Pancreas (tissue), 10 donors: ENCODE results near the gene KCNAB3. TPM values are rescaled to one million over a fixed set of nuclear protein-coding genes. Genes with fewer than 3 reads are reported as not detected.

Experiments
- ATAC-seq, 4 donors: fragments of 200-7000 bp; cut with Tn5 transposase; one replicate each; pipeline versions ENCODE4 v1.8.0 to v1.9.1; 2020; ENCODE audit warnings: mild to moderate bottlenecking in 4 of 4, moderate library complexity in 4 of 4
- DNase-seq, 6 donors: peaks; one replicate each; pipeline ENCODE4 v3.0.0-alpha.2; 2020
- FAIRE-seq: peaks from 2 replicates; lab custom pipeline; 2012; peaks lifted over from hg19 to GRCh38; lab: Jason Lieb, UNC
- H3K27ac ChIP-seq, 4 donors: fragments of 200-600 bp; sonication (generic); 1 replicate in 3 of 4; 2 replicates in 1 of 4; pipeline versions ENCODE4 v1.5.0 to v1.8.0; 2020
- H3K27me3 ChIP-seq, 4 donors: fragments of 200-600 bp; one replicate each; pipeline ENCODE4 v1.8.0; 2021
- H3K36me3 ChIP-seq, 3 donors: fragments of 200-600 bp; sonication (generic) in 1 of 3; one replicate each; pipeline versions ENCODE4 v1.5.0 to v1.8.0; 2020 to 2021
- H3K4me1 ChIP-seq, 3 donors: fragments of 200-600 bp; one replicate each; pipeline ENCODE4 v1.8.0; 2021
- H3K4me3 ChIP-seq, 4 donors: fragments of 200-600 bp; sonication (generic) in 2 of 4; one replicate each; pipeline versions ENCODE4 v1.5.0 to v1.8.0; 2020 to 2021
- H3K9me3 ChIP-seq, 4 donors: fragments of 200-600 bp; one replicate each; pipeline ENCODE4 v1.8.0; 2021
- CTCF ChIP-seq, 4 donors: fragments of 200-600 bp; sonication (generic) in 3 of 4; IDR thresholded peaks; one replicate each; pipeline versions ENCODE4 v1.5.0 to v1.8.0; 2021; ENCODE audit warnings: antibody characterized with exemption in 4 of 4
- WGBS, 2 donors: extraction: QIAGEN DNeasy Blood & Tissue Kit; methylation state at CpG; one replicate each; pipeline ENCODE4 v1.1.7; 2013; 5-methylcytosine and 5-hydroxymethylcytosine counted together
- intact Hi-C, 3 donors: fragments of 100-400 bp; cut with DNase I; formaldehyde crosslinking; loops; one replicate each; pipeline versions ENCODE4 v1.11.1 to v1.14.2; 2022
- polyA plus RNA-seq, 2 donors: library from polyadenylated mRNA; stranded (reverse); fragments of 200-250 nt; gene quantifications; one replicate each; pipeline ENCODE4 v1.2.3, GENCODE V29; 2013
- total RNA-seq, 6 donors: library from RNA; stranded (reverse); fragmentation: NEBNext Ultra II Directional in 4 of 6; extraction: Animal tissue kit (Norgen Biotek cat#: 25700) in 4 of 6; gene quantifications; one replicate each; pipeline versions ENCODE4 v1.2.1 to v1.2.4, GENCODE V29; 2021 to 2023
- donor health status: healthy with polysubstance abuse.
- donor health status: DM: no; HTN: no; CAD: no; lungs with moderate emphysema.
- donor health status: DM: no; HTN: no; CAD: no.
- donor health status: control.
- donor health status: control.
- donor health status: Bipolar disorder and iron deficiency.
- donor health status: DM: yes; HTN: yes; CAD: no.
- donor health status: DM: no; HTN: no; CAD: no.
- donor health status: DM: no; HTN: no; CAD: no.
- donor health status: DM: yes; HTN: yes; CAD: no.

The KCNAB3 gene
- total and polyA plus RNA-seq, 8 donors: 0.51 to 8.1 (median 1.4) TPM

- H3K27ac ChIP-seq: no peak overlapping the region
- no peak overlapping the region for H3K4me3 ChIP-seq
- FAIRE-seq (no peak), ATAC-seq (no peak), DNase-seq (no peak)
- H3K27me3 ChIP-seq: no peaks in the 10 kb centered on the region
- intact Hi-C loops: no loop called here
- peaks cover 8 to 14% (median 8%) of the 10 kb centered on the region in 3 donors for H3K4me1 ChIP-seq
- WGBS, 2 donors: 87 to 88% methylated on average over 9 of the region's 9 CpGs
- peaks cover 5 to 35% (median 20%) of the 10 kb centered on the region in 3 donors for H3K36me3 ChIP-seq
- no peaks in the 10 kb centered on the region for H3K9me3 ChIP-seq
- TF ChIP-seq CTCF (IDR thresholded peaks at IDR 0.05): no peak
These were observed 35.4 kb downstream of the KCNAB3 start for GRCh38 chr17:7894226-7894625.

DNA sequence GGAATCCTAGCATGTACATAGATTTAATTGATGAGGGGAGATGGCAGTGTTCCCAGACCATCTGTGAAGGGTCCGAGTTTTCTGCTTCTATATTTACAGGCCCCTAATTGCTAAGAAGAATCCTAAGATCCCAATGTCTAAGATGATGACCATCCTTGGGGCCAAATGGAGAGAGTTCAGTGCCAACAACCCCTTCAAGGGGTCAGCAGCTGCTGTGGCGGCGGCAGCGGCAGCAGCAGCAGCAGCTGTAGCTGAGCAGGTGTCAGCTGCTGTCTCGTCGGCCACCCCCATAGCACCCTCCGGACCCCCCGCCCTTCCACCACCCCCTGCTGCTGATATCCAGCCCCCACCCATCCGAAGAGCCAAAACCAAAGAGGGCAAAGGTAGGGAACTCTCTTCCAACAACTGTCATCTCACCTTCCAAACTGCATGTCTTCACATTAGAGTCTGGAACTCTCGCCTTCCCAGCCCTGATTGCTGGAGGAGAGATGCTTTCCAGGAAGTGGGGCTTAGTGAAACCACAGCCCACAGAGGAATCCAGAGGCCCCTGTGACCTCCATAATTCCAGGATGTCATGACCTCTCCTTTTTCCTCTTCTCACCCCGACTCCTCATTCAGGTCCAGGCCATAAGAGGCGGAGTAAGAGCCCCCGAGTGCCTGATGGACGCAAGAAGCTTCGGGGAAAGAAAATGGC, 36.3 kb downstream of the KCNAB3 start:
- H3K4me3 ChIP-seq: no peak overlapping the region
- H3K9me3 ChIP-seq: no peaks in the 10 kb centered on the region
- peak in 1 of 6 donors; percentile 5 for DNase-seq
- no peak for FAIRE-seq
- peaks cover 15 to 23% (median 15%) of the 10 kb centered on the region in 3 donors for H3K4me1 ChIP-seq
- H3K27me3 ChIP-seq: no peaks in the 10 kb centered on the region
- WGBS, 2 donors: 90 to 92% methylated on average over 15 of the region's 15 CpGs
- H3K36me3 ChIP-seq: peaks cover 3 to 26% (median 13%) of the 10 kb centered on the region in 3 donors
- H3K27ac ChIP-seq: no peak overlapping the region
- TF ChIP-seq CTCF (IDR thresholded peaks at IDR 0.05): no peak
- no peak for ATAC-seq
- intact Hi-C loops: no loop called here

DNA sequence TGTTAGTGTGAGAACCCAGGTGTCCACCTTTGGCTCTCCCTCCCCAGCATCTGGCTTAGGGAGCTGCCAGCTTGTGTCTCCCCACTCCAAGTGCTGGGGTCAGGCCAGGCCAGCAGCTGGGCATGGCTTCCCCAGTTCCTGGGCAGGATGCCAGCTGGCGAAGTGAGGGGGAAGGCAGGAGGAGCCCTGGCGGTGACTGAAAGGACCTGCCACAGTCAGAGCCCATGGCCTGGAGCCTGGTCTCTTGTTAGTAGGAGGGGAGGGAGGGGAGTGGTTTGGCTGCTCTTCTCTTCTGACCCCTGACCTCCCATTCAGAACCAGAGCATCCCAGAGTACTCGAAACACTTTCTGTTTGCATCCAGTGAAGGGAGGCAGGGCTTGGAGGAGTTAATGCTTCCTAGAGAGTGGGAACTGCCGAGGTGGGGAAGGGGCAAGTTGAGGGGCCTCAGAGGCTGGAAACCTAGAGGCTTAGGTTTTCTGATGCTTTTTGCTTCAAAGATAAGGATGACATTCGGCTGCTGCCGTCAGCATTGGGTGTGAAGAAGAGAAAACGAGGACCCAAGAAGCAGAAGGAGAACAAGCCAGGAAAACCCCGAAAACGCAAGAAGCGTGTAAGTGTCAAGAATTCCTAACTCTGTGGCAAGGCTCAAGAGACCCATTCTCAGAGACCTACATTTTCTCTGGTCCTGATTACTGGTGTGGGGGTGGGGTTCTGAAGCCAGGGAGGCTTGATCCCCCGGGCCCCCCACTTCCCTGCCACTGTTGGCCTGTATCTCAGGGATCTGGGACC, 40.3 kb downstream of the KCNAB3 start:
- FAIRE-seq: peak; percentile 84
- intact Hi-C loops: no loop called here
- H3K27me3 ChIP-seq: no peaks in the 10 kb centered on the region

DNA sequence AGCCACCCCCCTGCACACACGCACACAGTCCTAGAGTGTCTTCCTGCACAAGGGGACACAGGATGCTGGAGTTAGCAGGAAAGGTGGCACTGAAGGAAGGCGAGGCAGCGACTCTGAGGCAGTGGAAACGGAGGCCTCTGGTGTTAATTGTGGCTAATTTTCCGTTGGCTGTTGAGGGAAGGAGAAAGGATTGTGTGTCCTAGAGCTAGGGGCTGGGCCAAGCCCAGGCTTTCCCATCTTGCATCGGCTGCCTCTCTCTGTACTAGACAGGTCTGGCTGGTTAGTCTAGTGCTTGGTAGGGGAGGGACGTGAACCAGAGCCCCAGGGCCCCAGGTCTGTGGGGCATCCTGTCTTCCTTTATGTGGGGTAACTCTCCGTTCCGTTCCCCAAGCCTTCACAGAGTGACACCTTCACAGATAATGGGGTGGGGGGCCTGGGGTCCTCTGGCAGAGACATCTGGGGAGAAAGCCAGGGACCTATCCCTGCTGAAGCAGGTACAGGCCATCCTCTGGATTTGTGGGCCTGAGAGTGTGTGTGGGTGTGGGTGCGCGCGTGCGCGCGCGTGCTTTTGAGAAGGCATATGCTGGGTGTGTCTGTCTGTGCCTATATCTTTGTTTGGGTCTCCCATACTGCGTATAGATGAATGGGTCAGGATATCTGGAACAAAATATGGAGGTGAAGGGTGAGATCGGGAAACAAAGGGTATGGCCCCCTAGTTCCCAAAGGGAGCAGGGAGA, 41.3 kb downstream of the KCNAB3 start, which contains the start of gene CHD3:
TSS of gene CHD3 (plus strand) at position 606 of the 737 bp plus-strand sequence. CDS start 212 bp downstream, outside the sequence.
- Histone ChIP-seq H3K4me3 (peak within 1 kb of the TSS in 3 of 4 donors; percentile 24 to 84 (median 84)), H3K4me1 (peaks cover 24 to 29% (median 25%) of the 10 kb centered on the region in 3 donors), H3K9me3 (no peaks in the 10 kb centered on the region), H3K27ac (peak within 1 kb of the TSS; percentile 80 to 97 (median 88)), H3K27me3 (no peaks in the 10 kb centered on the region), H3K36me3 (no peaks in the 10 kb centered on the region)
- ATAC-seq (peak; percentile 16 to 39 (median 30)), FAIRE-seq (no peak), DNase-seq (peak in 4 of 6 donors; percentile 43 to 51 (median 48))
- 21 to 23% methylated on average over 18 of the region's 18 CpGs for WGBS, 2 donors
- no peak for TF ChIP-seq CTCF (IDR thresholded peaks at IDR 0.05)
- intact Hi-C loops: no loop called here

More for the DNA sequence above, 40.3 kb downstream of the KCNAB3 start:
- H3K4me1 ChIP-seq: peaks cover 21 to 29% (median 25%) of the 10 kb centered on the region in 3 donors
- H3K9me3 ChIP-seq: no peaks in the 10 kb centered on the region
- TF ChIP-seq CTCF (IDR thresholded peaks at IDR 0.05): peak; percentile 27 to 64 (median 47)
- peak overlapping the region; percentile 80 to 97 (median 88) for H3K27ac ChIP-seq
- WGBS, 2 donors: 41 to 43% methylated on average over 11 of the region's 11 CpGs
- no peak overlapping the region for H3K4me3 ChIP-seq
- H3K36me3 ChIP-seq: peaks cover 0 to 9% (median 1%) of the 10 kb centered on the region in 3 donors
- peak; percentile 68 to 83 (median 76) for ATAC-seq
- peak; percentile 99 to 100 (median 100) for DNase-seq
